GM12878 (cell line): Measurements from ENCODE around the gene PLEKHA6. TPM values are rescaled to one million over a fixed set of nuclear protein-coding genes. Genes with fewer than 3 reads are reported as not detected.

ENCODE experiments used
- ATAC-seq: fragments of 200-7000 bp; cut with Tn5 transposase; 3 replicates; pipeline ENCODE4 v1.9.1; 2020; ENCODE audit warnings: mild to moderate bottlenecking, moderate library complexity
- BruUV-seq: library from RNA; stranded (reverse); fragments of 400-500 nt; replicated peaks from 2 replicates; lab custom pipeline; 2021; lab: Mats Ljungman, UMichigan
- CTCF ChIA-PET: fragments of 300-600 bp; sonication (Branson Sonifier 250); formaldehyde crosslinking; extraction: SDS; loops from one replicate; lab custom pipeline; 2021; ENCODE audit warnings: inconsistent platforms; lab: Yijun Ruan, JAX
- POLR2A ChIA-PET: fragments of 350-600 bp; formaldehyde crosslinking; extraction: SDS; loops from one replicate; lab custom pipeline; 2021; ENCODE audit warnings: inconsistent platforms; lab: Charles Lee
- RAD21 ChIA-PET: fragments of 300-600 bp; sonication (Branson Sonifier 250); formaldehyde crosslinking; loops from one replicate; lab custom pipeline; 2023; ENCODE audit warnings: antibody characterized with exemption; ENCODE audit not compliant: unreplicated experiment; lab: Charles Lee
- SMC1A ChIA-PET: fragments of 300-600 bp; sonication (Branson Sonifier 250); formaldehyde crosslinking; loops from one replicate; lab custom pipeline; 2023; ENCODE audit not compliant: unreplicated experiment, uncharacterized antibody; lab: Charles Lee
- DNase-seq: peaks from one replicate; pipeline ENCODE4 v3.0.0-alpha.2; 2011; ENCODE audit warnings: low read depth, low spot score
- FAIRE-seq: peaks from 3 replicates; lab custom pipeline; 2011; peaks lifted over from hg19 to GRCh38; lab: Jason Lieb, UNC
- H2AFZ ChIP-seq: 2 replicates; pipeline ENCODE4 v1.6.0; 2011; ENCODE audit warnings: low read depth, low read length, control low read depth; ENCODE audit not compliant: control insufficient read depth
- H3K27ac ChIP-seq: 2 replicates; pipeline ENCODE4 v1.5.1; 2011; ENCODE audit warnings: control low read depth; ENCODE audit not compliant: control insufficient read depth, insufficient read depth
- H3K27me3 ChIP-seq, 2 experiments: replicated peaks in 1 of 2; 2 replicates each; pipeline versions ENCODE4 v1.6.0 to v1.6.1; 2011; ENCODE audit warnings: low read length in 1 of 2; ENCODE audit not compliant: control insufficient read depth in 2 of 2, insufficient read depth in 2 of 2
- H3K36me3 ChIP-seq, 2 experiments: 2 replicates each; pipeline ENCODE4 v1.5.1; 2011; ENCODE audit warnings: low read length in 1 of 2; ENCODE audit not compliant: control insufficient read depth in 2 of 2, insufficient read depth in 2 of 2
- H3K4me1 ChIP-seq: 2 replicates; pipeline ENCODE4 v1.6.1; 2011; ENCODE audit warnings: mild to moderate bottlenecking, low read length, moderate library complexity, mixed read lengths; ENCODE audit not compliant: control insufficient read depth, insufficient read depth
- H3K4me2 ChIP-seq: 2 replicates; pipeline ENCODE4 v1.6.0; 2011; ENCODE audit warnings: control low read depth; ENCODE audit not compliant: control insufficient read depth, insufficient read depth
- H3K4me3 ChIP-seq: fragments of 200-600 bp; sonication (generic); 2 replicates; pipeline ENCODE4 v1.5.1; 2016
- H3K79me2 ChIP-seq: 2 replicates; pipeline ENCODE4 v1.6.0; 2011; ENCODE audit warnings: low read length; ENCODE audit not compliant: control insufficient read depth, insufficient read depth
- H3K9ac ChIP-seq: 2 replicates; pipeline ENCODE4 v1.8.0; 2011; ENCODE audit warnings: low read length, control low read depth, mixed read lengths; ENCODE audit not compliant: control insufficient read depth, insufficient read depth
- H3K9me3 ChIP-seq: replicated peaks from 3 replicates; pipeline ENCODE4 v1.5.1; 2011; ENCODE audit warnings: mild to moderate bottlenecking, low read length; ENCODE audit not compliant: control insufficient read depth, insufficient read depth
- H4K20me1 ChIP-seq: 2 replicates; pipeline ENCODE4 v1.6.0; 2011; ENCODE audit not compliant: control insufficient read depth, insufficient read depth
- POU2F2 ChIP-seq: IDR thresholded peaks from 3 replicates; pipeline ENCODE4 v1.6.1; 2011; ENCODE audit warnings: low read depth, mild to moderate bottlenecking, low read length, borderline replicate concordance
- SRF ChIP-seq, 2 experiments: IDR thresholded peaks; 2 replicates each; pipeline ENCODE4 v1.6.1; 2011; ENCODE audit warnings: low read depth in 2 of 2, low read length in 2 of 2, mild to moderate bottlenecking in 1 of 2, moderate library complexity in 1 of 2
- ZBTB40 ChIP-seq: fragments of 450-650 bp; IDR thresholded peaks from 2 replicates; pipeline ENCODE4 v1.6.1; 2016; ENCODE audit warnings: mild to moderate bottlenecking, moderate library complexity, borderline replicate concordance
- ZNF217 ChIP-seq: fragments of 450-650 bp; IDR thresholded peaks from 2 replicates; pipeline ENCODE4 v1.6.1; 2017; ENCODE audit warnings: antibody characterized with exemption, mild to moderate bottlenecking
- WGBS: methylation state at CpG from one replicate; pipeline ENCODE4 v1.1.6; 2016; ENCODE audit warnings: low lambda C conversion rate; ENCODE audit not compliant: insufficient replicate concordance, insufficient coverage; ENCODE audit errors: missing lambda C conversion rate; 5-methylcytosine and 5-hydroxymethylcytosine counted together
- in situ Hi-C: fragments of 300-500 bp; cut with MboI; formaldehyde crosslinking; loops from 9 replicates; pipeline ENCODE4 v1.14.3; 2018; ENCODE audit warnings: mixed read lengths
- intact Hi-C: fragments of 100-400 bp; cut with micrococcal nuclease; formaldehyde crosslinking; loops from one replicate; pipeline ENCODE4 v1.14.2; 2022; ENCODE audit not compliant: unreplicated experiment
- polyA plus RNA-seq, 11 experiments: library from polyadenylated mRNA; depleted of rRNA in 4 of 11; unstranded in 6 of 11; stranded (reverse) in 5 of 11; fragments of >200 nt; fragmentation: Nextera tagmentation in 4 of 11; fragmentation: Illumina TruSeq in 1 of 11; extraction: Ambion mirVana in 4 of 11; extraction: Trizol in 1 of 11; gene quantifications; 1 replicate in 1 of 11; 2 replicates in 10 of 11; pipeline versions ENCODE4 v1.2.1 to v1.2.3, GENCODE V29; 2011 to 2016; ENCODE audit warnings: inconsistent platforms in 2 of 11, missing spikeins in 2 of 11, low read depth in 1 of 11
- total RNA-seq, 4 experiments: library from RNA; depleted of rRNA in 3 of 4; stranded (reverse); fragments of >200 nt in 3 of 4; fragmentation: Illumina TruSeq in 1 of 4; extraction: Trizol in 1 of 4; gene quantifications; 2 replicates each; pipeline versions ENCODE4 v1.2.1 to v1.2.3, GENCODE V29; 2013 to 2021

PLEKHA6 gene
- total and polyA plus RNA-seq, 10 of the 15 experiments (the other 5 are each of a cell fraction or from before 2014, with no cell fraction given) = 0.04 to 0.81 (median 0.19) TPM; not detected in 4

GRCh38 chr1:204361781-204362180 lies 2.1 kb upstream of the PLEKHA6 start:
- intact Hi-C loops = loop anchor here (2.0 to 5.0 kb wide), 2 partner anchors 154 to 501 kb away; partner anchors contain the start of gene SNRPE
- no peak for TF ChIP-seq SRF (IDR thresholded peaks at IDR 0.05; ENCODE audit: low read depth in 2 of 2, low read length in 2 of 2)
- no peak for TF ChIP-seq ZNF217
- TF ChIP-seq ZBTB40 = no peak
- TF ChIP-seq POU2F2 = no peak
- no peaks in the 10 kb centered on the region for H3K9me3 ChIP-seq
- H3K27me3 ChIP-seq = no peaks in the 10 kb centered on the region; a peak in 1 of 4 replicates
- H4K20me1 ChIP-seq = no peaks in the 10 kb centered on the region
- ChIA-PET CTCF (interaction anchor here (0.9 to 9.4 kb wide), 17 partner anchors 13 to 233 kb away, joined by 3 to 195 read pairs (median 14); partner anchors contain the start of genes GOLT1A and REN), SMC1A (interaction anchor here (0.8 to 12.8 kb wide), 8 partner anchors 16 to 196 kb away, joined by 3 to 141 read pairs (median 19); partner anchors contain the start of genes GOLT1A and REN), RAD21 (interaction anchor here (3.1 to 7.2 kb wide), 5 partner anchors 36 to 200 kb away, joined by 12 to 72 read pairs (median 57); partner anchors contain the start of genes GOLT1A and REN), POLR2A (interaction anchor here (0.5 kb wide), 1 partner anchor 321 kb away, joined by 3 read pairs; no protein-coding TSS in a partner anchor)
- H3K79me2 ChIP-seq = no peaks in the 10 kb centered on the region
- H3K27ac ChIP-seq = no peak overlapping the region
- H3K9ac ChIP-seq = no peak overlapping the region
- ATAC-seq (no peak), FAIRE-seq (no peak), DNase-seq (no peak)
- H3K4me1 ChIP-seq = peaks cover 11% of the 10 kb centered on the region
- H3K36me3 ChIP-seq = no peaks in the 10 kb centered on the region
- H2AFZ ChIP-seq = no peak overlapping the region
- no peak overlapping the region for H3K4me3 ChIP-seq
- in situ Hi-C loops = loop anchor here (5.0 to 10.0 kb wide), 2 partner anchors 194 to 497 kb away; partner anchors contain the start of genes REN and SNRPE
- no TSS peak for BruUV-seq
- H3K4me2 ChIP-seq = no peak overlapping the region
- WGBS = 22% methylated on average over 9 of the region's 10 CpGs
